HG03521 (cell line): Measurements from ENCODE around the gene ENTHD1.

ENCODE experiments used
- ATAC-seq: cut with Tn5 transposase; IDR thresholded peaks from one replicate; pipeline ENCODE4 v1.9.1; 2021; ENCODE audit warnings: mild to moderate bottlenecking, moderate library complexity; ENCODE audit not compliant: unreplicated experiment

Gene ENTHD1

GRCh38 chr22:39800790-39801520 lies 92.6 kb downstream of the ENTHD1 start:
- no peak for ATAC-seq

GRCh38 chr22:39797528-39798147 lies 95.9 kb downstream of the ENTHD1 start:
- no peak for ATAC-seq

- ATAC-seq, result no peak
Observed at GRCh38 chr22:39789788-39790187, 103.8 kb downstream of the ENTHD1 start.

DNA sequence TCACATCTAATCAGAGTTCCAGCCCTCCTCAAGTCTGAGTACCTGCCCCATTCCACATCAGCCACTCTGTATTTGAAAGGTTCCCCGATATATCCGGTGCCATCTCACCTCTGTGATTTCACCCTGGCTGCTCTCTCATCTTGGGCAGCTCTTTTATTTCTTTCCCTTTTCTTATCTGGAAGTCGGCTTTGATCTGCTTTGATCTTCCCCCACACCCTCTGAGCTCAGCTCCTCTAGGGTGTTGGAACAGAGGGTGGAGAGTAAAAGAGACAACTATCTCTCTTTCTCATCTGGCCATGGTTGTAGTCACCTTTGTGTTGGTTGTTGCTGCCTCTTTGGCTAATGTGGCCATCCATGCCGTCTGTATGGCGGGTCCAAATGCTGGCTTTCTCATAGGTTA lies 108.3 kb downstream of the ENTHD1 start:
- ATAC-seq, result no peak

GRCh38 chr22:39777716-39778454 lies 115.7 kb downstream of the ENTHD1 start:
- ATAC-seq, result no peak

GRCh38 chr22:39776295-39777009 lies 117.1 kb downstream of the ENTHD1 start:
- ATAC-seq, result no peak

- ATAC-seq, result no peak
Observed at GRCh38 chr22:39773976-39774539, 119.5 kb downstream of the ENTHD1 start.

DNA sequence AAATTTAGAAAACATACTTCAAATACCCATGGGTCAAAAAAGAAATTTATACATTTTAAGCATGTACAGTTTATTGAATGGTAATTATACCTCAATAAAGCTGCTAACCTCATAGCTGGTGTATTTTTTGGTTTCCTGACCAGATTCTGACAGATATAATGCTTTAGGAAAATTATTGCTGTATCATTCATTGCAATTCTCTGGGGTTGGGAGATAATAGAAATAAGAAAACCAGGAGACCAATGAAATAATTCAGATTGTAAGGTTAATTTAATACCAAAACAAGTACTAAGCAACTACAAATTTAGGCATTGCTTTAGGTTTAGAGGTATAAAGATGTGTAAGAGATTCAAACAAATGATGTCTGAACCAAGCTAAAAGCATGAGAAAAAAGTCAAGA lies 120.1 kb downstream of the ENTHD1 start:
- ATAC-seq, result no peak

GRCh38 chr22:39771486-39771885 lies 122.1 kb downstream of the ENTHD1 start:
- ATAC-seq, result no peak

DNA sequence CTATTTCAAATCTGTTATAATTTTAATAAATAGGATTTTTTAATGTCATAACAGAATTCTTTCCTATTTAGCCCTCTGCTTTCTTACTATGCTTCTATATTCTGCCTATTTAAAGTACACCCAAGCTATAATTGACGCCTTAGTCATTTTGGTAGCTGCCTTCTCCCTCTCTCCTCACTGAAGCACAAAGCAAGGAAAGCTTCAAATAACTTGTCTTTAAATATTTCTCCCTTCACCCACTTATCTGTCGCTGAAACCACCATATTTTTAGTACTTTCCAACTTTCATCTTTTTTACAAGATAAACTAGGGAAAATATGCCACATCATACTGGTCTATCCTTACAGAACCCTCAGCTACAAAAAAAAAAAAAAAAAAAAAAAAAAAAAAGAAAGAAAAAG lies 127.9 kb downstream of the ENTHD1 start:
- no peak for ATAC-seq

GRCh38 chr22:39765046-39765445 lies 128.5 kb downstream of the ENTHD1 start:
- no peak for ATAC-seq

GRCh38 chr22:39763276-39763675 lies 130.3 kb downstream of the ENTHD1 start:
- ATAC-seq, result no peak

GRCh38 chr22:39750759-39751158 lies 142.8 kb downstream of the ENTHD1 start:
- no peak for ATAC-seq

DNA sequence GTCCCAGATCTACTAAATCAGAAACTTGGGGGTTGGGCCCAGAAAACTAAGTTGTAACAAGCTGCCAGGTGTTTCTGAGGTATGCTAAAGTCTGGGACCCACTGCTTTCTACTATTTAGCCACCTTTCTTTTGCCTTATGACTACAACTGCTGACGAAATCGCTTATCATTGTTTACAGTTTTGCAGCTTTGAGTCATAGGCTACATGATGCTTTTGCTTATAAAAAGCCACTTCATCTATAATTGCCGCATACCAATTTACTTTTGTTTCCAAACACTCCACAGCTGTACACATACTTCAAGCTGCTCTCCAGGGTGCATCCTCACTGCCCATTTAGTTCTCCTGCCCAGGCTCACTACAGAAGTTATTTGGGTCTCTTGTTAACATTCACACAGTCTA lies 144.7 kb downstream of the ENTHD1 start:
- no peak for ATAC-seq

- ATAC-seq, result no peak
Observed at GRCh38 chr22:39746600-39747262, 146.8 kb downstream of the ENTHD1 start.

DNA sequence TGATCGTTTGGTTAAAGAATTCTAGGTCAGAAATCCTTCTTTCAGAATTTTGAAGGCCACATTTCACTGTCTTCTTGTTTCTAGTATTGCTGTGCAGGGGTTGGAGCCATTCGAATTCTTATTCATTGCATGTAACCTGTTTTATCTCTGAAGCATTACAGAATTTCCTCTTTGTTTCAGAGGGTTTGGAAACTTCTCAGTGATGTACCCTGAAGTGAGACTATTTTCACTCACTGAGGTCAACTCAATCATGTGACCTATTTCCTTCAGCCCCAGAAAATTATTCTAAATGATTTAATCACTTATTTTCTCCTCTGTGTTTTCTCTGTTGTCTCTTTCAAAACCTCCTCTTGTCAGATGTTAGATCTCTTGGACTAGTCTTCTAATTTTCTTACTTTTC lies 147.8 kb downstream of the ENTHD1 start:
- no peak for ATAC-seq

GRCh38 chr22:39744353-39744752 lies 149.2 kb downstream of the ENTHD1 start:
- ATAC-seq, result no peak

DNA sequence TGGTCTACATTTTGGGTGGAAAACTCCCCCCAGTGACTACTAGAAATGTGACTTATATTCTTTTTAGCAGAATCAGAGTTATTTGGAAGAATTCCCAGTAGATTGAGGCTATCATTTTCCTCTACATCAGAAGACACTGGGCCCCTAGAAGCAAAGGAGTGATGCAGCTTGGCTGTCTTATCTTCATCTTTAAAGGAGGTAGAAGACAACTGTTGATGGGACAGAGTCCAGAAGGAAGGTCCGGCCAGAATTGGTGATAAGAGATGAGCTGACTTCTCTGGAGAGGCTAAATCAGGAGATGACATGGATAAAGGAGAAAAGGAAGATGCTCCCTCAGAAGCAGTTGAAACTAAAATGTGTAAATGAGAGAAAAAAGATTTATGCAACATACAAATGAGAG lies 149.6 kb downstream of the ENTHD1 start:
- no peak for ATAC-seq

DNA sequence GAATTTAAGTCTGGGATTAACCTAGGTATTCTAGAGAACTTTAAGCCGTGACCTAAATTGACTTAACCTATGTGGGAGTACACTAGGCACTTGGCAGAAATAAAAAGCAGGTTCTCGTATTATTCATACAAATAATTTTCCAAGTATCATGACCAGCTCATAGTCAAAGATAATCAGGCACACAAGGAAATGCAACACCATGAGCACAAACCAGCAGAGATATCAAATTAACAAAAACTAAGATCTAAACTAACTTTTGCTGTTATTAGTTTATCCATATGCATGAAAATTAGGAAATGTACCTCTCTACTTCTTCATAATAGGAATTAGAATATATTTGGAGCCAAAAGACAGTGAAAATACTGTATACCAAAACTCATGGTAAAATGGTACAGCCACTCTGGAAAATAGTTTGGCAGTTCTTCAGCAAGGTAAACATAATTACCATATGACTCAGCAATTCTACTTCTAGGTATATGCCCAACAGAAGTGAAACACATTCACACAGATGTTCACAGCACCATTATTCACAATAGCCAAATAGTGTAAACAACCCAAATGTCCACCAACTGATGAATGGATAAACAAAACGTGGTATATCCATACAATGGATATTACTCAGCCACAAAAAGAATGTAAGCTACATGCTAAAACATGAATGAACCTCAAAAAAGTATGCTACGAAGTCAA lies 154.1 kb downstream of the ENTHD1 start:
- no peak for ATAC-seq

DNA sequence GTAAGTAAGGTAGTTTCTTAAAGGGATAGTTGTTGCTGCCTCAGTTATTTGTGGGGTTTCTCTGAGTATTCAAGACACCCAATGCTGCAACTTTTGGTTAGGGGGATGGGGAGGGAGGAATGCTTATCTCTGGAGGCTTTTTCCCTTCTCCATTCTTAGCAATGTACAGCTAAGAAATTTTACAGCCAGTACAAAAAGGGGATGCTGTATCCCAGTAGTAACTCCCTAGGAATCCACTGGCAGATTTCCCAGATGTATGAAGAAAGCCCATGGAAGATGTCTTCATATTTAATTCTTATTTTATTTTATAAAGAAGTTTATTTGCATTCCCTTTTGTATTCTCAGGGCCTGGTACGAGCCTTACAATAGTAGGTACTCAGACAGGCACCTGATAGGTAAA lies 154.8 kb downstream of the ENTHD1 start:
- ATAC-seq, result no peak
